OCI-LY1 (cell line): ENCODE data around the gene SLC35F3.

ENCODE experiments used
- EZH2 ChIP-seq: fragments of 200-600 bp; sonication (generic), shearing (Covaris generic); IDR thresholded peaks from 2 replicates; pipeline ENCODE4 v1.8.0; 2017; ENCODE audit warnings: borderline replicate concordance, mixed run types, mild to moderate bottlenecking, antibody characterized with exemption, low read length, moderate library complexity, mixed read lengths
- TF ChIP-seq, protein P1 (sequence below): fragments of 200-600 bp; sonication (generic), shearing (Covaris generic); IDR thresholded peaks from 2 replicates; pipeline ENCODE4 v1.5.1; 2017; ENCODE audit warnings: mild to moderate bottlenecking, antibody characterized with exemption, low read length, moderate library complexity, mixed read lengths

DNA sequence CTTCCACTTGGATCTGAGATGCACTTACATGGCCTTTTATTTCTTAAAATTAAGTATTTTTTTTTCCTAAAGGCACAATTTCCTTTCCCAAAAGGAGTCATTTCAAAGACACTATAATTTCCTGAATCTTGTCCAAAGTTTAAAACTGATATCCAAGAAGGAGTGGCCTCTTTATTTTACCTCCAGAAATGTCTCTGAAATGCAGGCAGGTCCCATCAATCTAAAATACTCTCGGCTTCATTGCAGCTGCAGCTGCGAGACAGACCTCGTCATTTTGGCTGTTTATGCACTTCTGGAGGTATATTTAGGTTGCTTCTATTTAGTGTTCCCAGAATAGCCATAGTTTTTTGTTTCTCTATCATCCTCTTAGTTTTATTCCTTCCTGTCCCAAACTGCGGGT, 296.1 kb downstream of the SLC35F3 start:
- TF ChIP-seq, protein P1, sequence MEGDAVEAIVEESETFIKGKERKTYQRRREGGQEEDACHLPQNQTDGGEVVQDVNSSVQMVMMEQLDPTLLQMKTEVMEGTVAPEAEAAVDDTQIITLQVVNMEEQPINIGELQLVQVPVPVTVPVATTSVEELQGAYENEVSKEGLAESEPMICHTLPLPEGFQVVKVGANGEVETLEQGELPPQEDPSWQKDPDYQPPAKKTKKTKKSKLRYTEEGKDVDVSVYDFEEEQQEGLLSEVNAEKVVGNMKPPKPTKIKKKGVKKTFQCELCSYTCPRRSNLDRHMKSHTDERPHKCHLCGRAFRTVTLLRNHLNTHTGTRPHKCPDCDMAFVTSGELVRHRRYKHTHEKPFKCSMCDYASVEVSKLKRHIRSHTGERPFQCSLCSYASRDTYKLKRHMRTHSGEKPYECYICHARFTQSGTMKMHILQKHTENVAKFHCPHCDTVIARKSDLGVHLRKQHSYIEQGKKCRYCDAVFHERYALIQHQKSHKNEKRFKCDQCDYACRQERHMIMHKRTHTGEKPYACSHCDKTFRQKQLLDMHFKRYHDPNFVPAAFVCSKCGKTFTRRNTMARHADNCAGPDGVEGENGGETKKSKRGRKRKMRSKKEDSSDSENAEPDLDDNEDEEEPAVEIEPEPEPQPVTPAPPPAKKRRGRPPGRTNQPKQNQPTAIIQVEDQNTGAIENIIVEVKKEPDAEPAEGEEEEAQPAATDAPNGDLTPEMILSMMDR: no peak
- TF ChIP-seq EZH2: no peak
